Epithelial cell of proximal tubule (primary cell): ENCODE measurements around the gene PDE4D. TPM values are rescaled to one million over a fixed set of nuclear protein-coding genes. Genes with fewer than 3 reads are reported as not detected.
A peak's percentile ranks its signal among the peaks of the same experiment; 100 is the strongest.
"Not testable (repeated sequence)": the region's sequence is repeated elsewhere in the genome, so short reads cannot be mapped to it uniquely, and the experiment has no call there.

Source experiments
- DNase-seq: peaks from one replicate; pipeline ENCODE4 v3.0.0-alpha.2; 2011; ENCODE audit warnings: low read depth
- H3K4me3 ChIP-seq: 2 replicates; pipeline ENCODE4 v1.5.1; 2011; ENCODE audit warnings: low read depth, mild to moderate bottlenecking, low read length
- CTCF ChIP-seq: conservative IDR thresholded peaks from 2 replicates; pipeline ENCODE4 v1.5.1; 2012; ENCODE audit warnings: low read depth, mild to moderate bottlenecking, low read length
- total RNA-seq: library from RNA; depleted of rRNA; stranded (reverse); fragments of >200 nt; gene quantifications from 2 replicates; pipeline ENCODE4 v1.2.3, GENCODE V29; 2015

PDE4D gene
- total RNA-seq, 1 donor from 2014 or later = 18.4 TPM

DNA sequence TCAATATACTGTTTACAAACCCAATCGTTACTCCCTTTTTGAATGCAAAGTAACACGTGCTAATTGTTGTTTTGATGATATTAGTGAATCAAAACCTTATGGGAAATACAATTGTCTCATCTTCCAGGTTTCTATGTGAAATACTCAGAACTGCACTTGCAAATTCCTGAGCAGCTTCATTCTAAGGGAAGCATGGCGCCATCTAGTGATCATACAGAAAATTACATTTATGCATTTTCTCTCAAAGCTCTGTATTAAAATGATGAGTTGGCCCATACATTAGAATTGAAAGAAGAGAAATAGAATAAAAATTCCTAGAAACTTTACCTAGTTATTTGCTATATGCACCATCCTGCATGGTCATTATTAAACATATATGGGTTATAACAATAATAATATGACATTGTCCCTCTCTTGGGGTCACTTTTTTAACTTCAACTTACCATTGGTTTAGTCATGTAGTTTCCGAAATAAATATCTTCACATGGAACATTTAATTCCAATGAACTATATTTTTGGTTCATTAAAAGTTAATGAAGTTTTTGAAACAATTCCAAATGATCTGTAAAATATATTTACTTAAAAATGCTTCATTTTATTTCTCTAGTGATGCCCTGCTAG lies 220.0 kb downstream of the PDE4D start:
- H3K4me3 ChIP-seq = no peak overlapping the region
- no peak for DNase-seq
- TF ChIP-seq CTCF = peak; percentile 78

- no peak for TF ChIP-seq CTCF
- DNase-seq = no peak
- no peak overlapping the region for H3K4me3 ChIP-seq
Measured at GRCh38 chr5:59666440-59667068, 227.0 kb downstream of the PDE4D start.

DNA sequence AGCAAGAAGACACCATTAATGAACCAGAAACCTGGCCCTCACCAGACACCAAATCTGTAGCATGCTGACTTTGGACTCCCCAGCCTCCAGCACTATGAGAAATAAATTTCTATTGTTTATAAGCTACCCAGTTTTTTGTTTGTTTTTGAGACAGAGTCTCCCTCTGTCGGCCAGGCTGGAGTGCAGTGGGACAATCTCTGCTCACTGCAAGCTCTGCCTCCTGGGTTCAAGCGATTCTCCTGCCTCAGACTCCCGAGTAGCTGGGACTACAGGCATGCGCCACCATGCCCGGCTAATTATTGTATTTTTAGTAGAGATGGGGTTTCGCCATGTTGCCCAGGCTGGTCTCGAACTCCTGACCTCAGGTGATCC lies 227.7 kb downstream of the PDE4D start:
- not testable (repeated sequence) for DNase-seq, H3K4me3 ChIP-seq
- peak; percentile 7 for TF ChIP-seq CTCF

GRCh38 chr5:59665086-59665831 lies 228.3 kb downstream of the PDE4D start:
- no peak for TF ChIP-seq CTCF
- no peak overlapping the region for H3K4me3 ChIP-seq
- no peak for DNase-seq

GRCh38 chr5:59661954-59662615 lies 231.4 kb downstream of the PDE4D start:
- no peak for DNase-seq
- TF ChIP-seq CTCF = no peak
- H3K4me3 ChIP-seq = peak overlapping the region; percentile 16

- no peak overlapping the region for H3K4me3 ChIP-seq
- DNase-seq = no peak
- TF ChIP-seq CTCF = no peak
Measured at GRCh38 chr5:59661311-59661710, 232.2 kb downstream of the PDE4D start.
